ENCODE data around the gene KCNK4.

Gene KCNK4

DNA sequence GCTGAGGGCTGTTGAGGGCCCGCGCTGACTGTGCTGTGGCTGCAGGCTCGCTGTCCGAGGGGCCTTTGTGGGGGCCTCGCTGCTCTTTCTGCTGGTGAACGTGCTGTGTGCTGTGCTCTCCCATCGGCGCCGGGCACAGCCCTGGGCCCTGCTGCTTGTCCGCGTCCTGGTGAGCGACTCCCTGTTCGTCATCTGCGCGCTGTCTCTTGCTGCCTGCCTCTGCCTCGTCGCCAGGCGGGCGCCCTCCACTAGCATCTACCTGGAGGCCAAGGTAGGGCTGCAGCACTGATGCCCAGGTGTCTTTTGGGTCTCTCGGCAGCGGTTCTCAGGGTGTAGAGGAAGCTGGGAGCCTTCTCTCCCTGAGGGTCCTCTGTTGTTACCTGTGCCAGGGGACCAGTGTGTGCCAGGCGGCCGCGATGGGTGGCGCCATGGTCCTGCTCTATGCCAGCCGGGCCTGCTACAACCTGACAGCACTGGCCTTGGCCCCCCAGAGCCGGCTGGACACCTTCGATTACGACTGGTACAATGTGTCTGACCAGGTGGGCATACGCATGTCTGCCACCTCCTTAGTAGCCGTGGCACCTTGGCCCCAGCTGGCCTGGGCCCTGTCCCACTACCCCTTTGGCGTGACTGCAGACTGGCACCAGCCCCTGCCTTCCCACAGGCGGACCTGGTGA is 3.3 kb upstream of the KCNK4 start:
- H3K4me2 ChIP-seq (ENCODE audit: low read depth, low read length, poor library complexity, severe bottlenecking) = no peak overlapping the region
- no peaks in the 10 kb centered on the region for H3F3A ChIP-seq (ENCODE audit: low read depth)
- H3K9me3 ChIP-seq (ENCODE audit: insufficient read depth, low read depth, low read length) = no peaks in the 10 kb centered on the region
- H3K4me1 ChIP-seq (ENCODE audit: insufficient read depth, low read length, poor library complexity, severe bottlenecking) = peaks cover 8% of the 10 kb centered on the region
- H4K20me1 ChIP-seq (ENCODE audit: insufficient read depth, low read length, poor library complexity, severe bottlenecking) = no peaks in the 10 kb centered on the region
- H3K79me2 ChIP-seq (ENCODE audit: insufficient read depth, low read length) = peaks cover 10% of the 10 kb centered on the region; the same call in 1 of the 2 replicates
- no peaks in the 10 kb centered on the region for H3K9me2 ChIP-seq (replicated peaks; ENCODE audit: low read depth, low read length)
- H3K27me3 ChIP-seq (ENCODE audit: insufficient read depth, low read length, poor library complexity, severe bottlenecking) = no peaks in the 10 kb centered on the region
- H3K9ac ChIP-seq (ENCODE audit: low read depth, low read length, poor library complexity, severe bottlenecking) = no peak overlapping the region
- no peak overlapping the region for H3K4me3 ChIP-seq (ENCODE audit: low read length, poor library complexity, severe bottlenecking)
- TF ChIP-seq, protein P1, sequence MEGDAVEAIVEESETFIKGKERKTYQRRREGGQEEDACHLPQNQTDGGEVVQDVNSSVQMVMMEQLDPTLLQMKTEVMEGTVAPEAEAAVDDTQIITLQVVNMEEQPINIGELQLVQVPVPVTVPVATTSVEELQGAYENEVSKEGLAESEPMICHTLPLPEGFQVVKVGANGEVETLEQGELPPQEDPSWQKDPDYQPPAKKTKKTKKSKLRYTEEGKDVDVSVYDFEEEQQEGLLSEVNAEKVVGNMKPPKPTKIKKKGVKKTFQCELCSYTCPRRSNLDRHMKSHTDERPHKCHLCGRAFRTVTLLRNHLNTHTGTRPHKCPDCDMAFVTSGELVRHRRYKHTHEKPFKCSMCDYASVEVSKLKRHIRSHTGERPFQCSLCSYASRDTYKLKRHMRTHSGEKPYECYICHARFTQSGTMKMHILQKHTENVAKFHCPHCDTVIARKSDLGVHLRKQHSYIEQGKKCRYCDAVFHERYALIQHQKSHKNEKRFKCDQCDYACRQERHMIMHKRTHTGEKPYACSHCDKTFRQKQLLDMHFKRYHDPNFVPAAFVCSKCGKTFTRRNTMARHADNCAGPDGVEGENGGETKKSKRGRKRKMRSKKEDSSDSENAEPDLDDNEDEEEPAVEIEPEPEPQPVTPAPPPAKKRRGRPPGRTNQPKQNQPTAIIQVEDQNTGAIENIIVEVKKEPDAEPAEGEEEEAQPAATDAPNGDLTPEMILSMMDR (conservative IDR thresholded peaks at IDR 0.05; ENCODE audit: low read length) = no peak
- no peak for TF ChIP-seq EZH2phosphoT487 (IDR thresholded peaks at IDR 0.05; ENCODE audit: borderline replicate concordance)
- no peaks in the 10 kb centered on the region for H3K36me3 ChIP-seq (ENCODE audit: insufficient read depth, low read length)
- H2AFZ ChIP-seq (ENCODE audit: low read length) = no peak overlapping the region

DNA sequence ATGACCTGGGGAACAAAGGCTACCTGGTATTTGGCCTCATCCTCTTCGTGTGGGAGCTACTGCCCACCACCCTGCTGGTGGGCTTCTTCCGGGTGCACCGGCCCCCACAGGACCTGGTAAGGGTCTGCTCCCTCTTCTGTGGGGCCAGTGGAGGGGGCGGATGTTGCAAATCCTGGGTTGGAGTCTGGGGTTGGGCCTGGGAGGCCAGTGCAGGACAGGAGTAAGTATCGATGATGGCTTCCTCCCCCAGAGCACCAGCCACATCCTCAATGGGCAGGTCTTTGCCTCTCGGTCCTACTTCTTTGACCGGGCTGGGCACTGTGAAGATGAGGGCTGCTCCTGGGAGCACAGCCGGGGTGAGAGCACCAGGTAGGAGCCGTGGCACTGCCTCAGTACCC is 2.8 kb upstream of the KCNK4 start:
- TF ChIP-seq, protein P1 (conservative IDR thresholded peaks at IDR 0.05; ENCODE audit: low read length) = no peak
- TF ChIP-seq EZH2phosphoT487 (IDR thresholded peaks at IDR 0.05; ENCODE audit: borderline replicate concordance) = no peak
- Histone ChIP-seq H3K4me2 (ENCODE audit: low read depth, low read length, poor library complexity, severe bottlenecking) (no peak overlapping the region), H3F3A (ENCODE audit: low read depth) (no peaks in the 10 kb centered on the region), H3K9ac (ENCODE audit: low read depth, low read length, poor library complexity, severe bottlenecking) (no peak overlapping the region), H3K27me3 (ENCODE audit: insufficient read depth, low read length, poor library complexity, severe bottlenecking) (no peaks in the 10 kb centered on the region), H3K4me3 (ENCODE audit: low read length, poor library complexity, severe bottlenecking) (no peak overlapping the region), H4K20me1 (ENCODE audit: insufficient read depth, low read length, poor library complexity, severe bottlenecking) (no peaks in the 10 kb centered on the region), H3K4me1 (ENCODE audit: insufficient read depth, low read length, poor library complexity, severe bottlenecking) (peaks cover 8% of the 10 kb centered on the region), H3K9me2 (replicated peaks; ENCODE audit: low read depth, low read length) (no peaks in the 10 kb centered on the region), H3K36me3 (ENCODE audit: insufficient read depth, low read length) (no peaks in the 10 kb centered on the region), H2AFZ (ENCODE audit: low read length) (no peak overlapping the region), H3K9me3 (ENCODE audit: insufficient read depth, low read depth, low read length) (no peaks in the 10 kb centered on the region), H3K79me2 (ENCODE audit: insufficient read depth, low read length) (peaks cover 8% of the 10 kb centered on the region; the same call in 1 of the 2 replicates)

DNA sequence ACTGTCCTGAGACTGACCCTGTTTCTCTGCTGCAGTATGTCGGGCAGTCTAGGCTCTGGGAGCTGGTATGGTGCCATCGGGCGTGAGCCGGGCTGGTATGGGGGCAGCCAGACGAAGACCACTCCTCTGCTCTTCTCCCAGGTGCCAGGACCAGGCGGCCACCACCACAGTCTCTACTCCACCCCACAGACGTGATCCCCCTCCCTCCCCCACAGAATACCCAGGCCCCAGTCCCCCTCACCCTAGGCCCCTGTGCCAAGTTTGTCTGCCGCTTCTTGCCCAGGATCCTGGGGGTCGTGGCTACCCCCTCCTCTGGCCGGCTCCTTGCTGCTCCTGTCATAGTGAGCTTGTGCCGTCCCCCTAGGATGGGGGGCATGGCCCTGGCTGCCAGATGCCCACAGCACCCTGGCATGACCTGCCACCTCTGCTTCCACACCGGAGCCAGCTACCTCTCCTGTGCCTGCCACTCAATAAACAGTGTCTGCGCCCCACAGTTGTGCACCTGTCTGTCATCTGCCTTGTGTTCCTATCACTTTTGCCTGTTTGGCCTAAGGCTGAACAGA is 2.0 kb upstream of the KCNK4 start:
- peaks cover 4% of the 10 kb centered on the region for H3K4me1 ChIP-seq (ENCODE audit: insufficient read depth, low read length, poor library complexity, severe bottlenecking)
- H3K79me2 ChIP-seq (ENCODE audit: insufficient read depth, low read length) = peaks cover 5% of the 10 kb centered on the region; the same call in 1 of the 2 replicates
- no peaks in the 10 kb centered on the region for H4K20me1 ChIP-seq (ENCODE audit: insufficient read depth, low read length, poor library complexity, severe bottlenecking)
- H3F3A ChIP-seq (ENCODE audit: low read depth) = no peaks in the 10 kb centered on the region
- TF ChIP-seq, protein P1 (conservative IDR thresholded peaks at IDR 0.05; ENCODE audit: low read length) = no peak
- TF ChIP-seq EZH2phosphoT487 (IDR thresholded peaks at IDR 0.05; ENCODE audit: borderline replicate concordance) = no peak
- H3K4me3 ChIP-seq (ENCODE audit: low read length, poor library complexity, severe bottlenecking) = no peak overlapping the region
- no peaks in the 10 kb centered on the region for H3K9me2 ChIP-seq (replicated peaks; ENCODE audit: low read depth, low read length)
- H3K9me3 ChIP-seq (ENCODE audit: insufficient read depth, low read depth, low read length) = no peaks in the 10 kb centered on the region
- H3K4me2 ChIP-seq (ENCODE audit: low read depth, low read length, poor library complexity, severe bottlenecking) = no peak overlapping the region
- H2AFZ ChIP-seq (ENCODE audit: low read length) = no peak overlapping the region
- H3K27me3 ChIP-seq (ENCODE audit: insufficient read depth, low read length, poor library complexity, severe bottlenecking) = no peaks in the 10 kb centered on the region
- no peaks in the 10 kb centered on the region for H3K36me3 ChIP-seq (ENCODE audit: insufficient read depth, low read length)
- H3K9ac ChIP-seq (ENCODE audit: low read depth, low read length, poor library complexity, severe bottlenecking) = no peak overlapping the region

Measured in Loucy (cell line).